Measurements from ENCODE around the gene GOLM1. TPM values are rescaled to one million over a fixed set of nuclear protein-coding genes. Genes with fewer than 3 reads are reported as not detected.
A peak's percentile ranks its signal among the peaks of the same experiment; 100 is the strongest.

The GOLM1 gene
- total and polyA plus RNA-seq, 2 of the 13 experiments (the other 11 are each of a cell fraction or from before 2014, with no cell fraction given): 0.20 to 0.30 TPM

- TF ChIP-seq JUND (CRISPR knock-in tag; IDR thresholded peaks at IDR 0.05) (no peak), ZNF562 (CRISPR knock-in tag; IDR thresholded peaks at IDR 0.05; ENCODE audit: borderline replicate concordance) (no peak), THAP11 (CRISPR knock-in tag; IDR thresholded peaks at IDR 0.05) (no peak), HNRNPK (IDR thresholded peaks at IDR 0.05; ENCODE audit: low read depth, low read length, poor library complexity, severe bottlenecking) (no peak), STAG1 (CRISPR knock-in tag; IDR thresholded peaks at IDR 0.05) (no peak), FOSL2 (CRISPR knock-in tag; IDR thresholded peaks at IDR 0.05) (peak; percentile 71), TEAD2 (CRISPR knock-in tag; IDR thresholded peaks at IDR 0.05) (no peak), YY1 (IDR thresholded peaks at IDR 0.05; ENCODE audit: insufficient read depth, insufficient replicate concordance, low read depth, low read length) (no peak), RFX5 (IDR thresholded peaks at IDR 0.05; ENCODE audit: low read depth, low read length) (0 out of 2 replicates have a peak, but pooled peaks have one; percentile 12), ZSCAN5A (CRISPR knock-in tag; IDR thresholded peaks at IDR 0.05; ENCODE audit: borderline replicate concordance) (no peak), FOSL1 (CRISPR knock-in tag; IDR thresholded peaks at IDR 0.05; ENCODE audit: borderline replicate concordance) (no peak), NR2F6 (IDR thresholded peaks at IDR 0.05) (no peak; the same call in 1 of the 2 replicates), NR2F6 (CRISPR knock-in tag; IDR thresholded peaks at IDR 0.05) (peak; percentile 17; the same call in 1 of the 2 replicates)
- TF ChIP-seq, protein P1, sequence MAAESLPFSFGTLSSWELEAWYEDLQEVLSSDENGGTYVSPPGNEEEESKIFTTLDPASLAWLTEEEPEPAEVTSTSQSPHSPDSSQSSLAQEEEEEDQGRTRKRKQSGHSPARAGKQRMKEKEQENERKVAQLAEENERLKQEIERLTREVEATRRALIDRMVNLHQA (CRISPR knock-in tag; IDR thresholded peaks at IDR 0.05): no peak
Observed at GRCh38 chr9:86126998-86127972, 27.9 kb upstream of the GOLM1 start (continued).
